Stimulated activated CD8-positive, alpha-beta memory T cell treated with anti-CD3 and anti-CD28 coated beads, Interleukin-15, amount 100 ng/mL, for 48 hours (primary cell): ENCODE measurements around the gene BAHD1.

Experiments used
- DNase-seq, 2 donors: peaks; one replicate each; pipeline ENCODE4 v3.0.0-alpha.2; 2020; ENCODE audit warnings: low read depth in 2 of 2

Gene BAHD1

GRCh38 chr15:40424483-40425115 lies 16.2 kb upstream of the BAHD1 start:
- DNase-seq, result no peak

GRCh38 chr15:40425681-40426080 lies 15.1 kb upstream of the BAHD1 start:
- no peak for DNase-seq

GRCh38 chr15:40427188-40427587 lies 13.6 kb upstream of the BAHD1 start:
- DNase-seq, result no peak

- no peak for DNase-seq
Observed at GRCh38 chr15:40428185-40428584, 12.6 kb upstream of the BAHD1 start.

- no peak for DNase-seq
Observed at GRCh38 chr15:40429068-40429710, 11.6 kb upstream of the BAHD1 start.

- no peak for DNase-seq
Observed at GRCh38 chr15:40430271-40430805, 10.4 kb upstream of the BAHD1 start.

GRCh38 chr15:40435023-40435709 lies 5.6 kb upstream of the BAHD1 start:
- no peak for DNase-seq

- no peak for DNase-seq
Observed at GRCh38 chr15:40435710-40436089, 5.1 kb upstream of the BAHD1 start.

- no peak for DNase-seq
Observed at GRCh38 chr15:40436116-40436891, 4.4 kb upstream of the BAHD1 start.

- no peak for DNase-seq
Observed at GRCh38 chr15:40436892-40437751, 3.6 kb upstream of the BAHD1 start.

- no peak for DNase-seq
Observed at GRCh38 chr15:40437752-40438687, 2.7 kb upstream of the BAHD1 start.

GRCh38 chr15:40438712-40439111 lies 2.0 kb upstream of the BAHD1 start:
- no peak for DNase-seq

- no peak for DNase-seq
Observed at GRCh38 chr15:40439461-40439959, 1.2 kb upstream of the BAHD1 start.

- no peak for DNase-seq
Observed at GRCh38 chr15:40439960-40440742, 602 bp upstream of the BAHD1 start.

GRCh38 chr15:40441565-40442531 lies 1.1 kb downstream of the BAHD1 start:
- DNase-seq, result no peak

- DNase-seq, result no peak
Observed at GRCh38 chr15:40443255-40443654, 2.5 kb downstream of the BAHD1 start.

- no peak for DNase-seq
Observed at GRCh38 chr15:40443846-40444245, 3.1 kb downstream of the BAHD1 start.

- DNase-seq, result no peak
Observed at GRCh38 chr15:40444736-40445135, 4.0 kb downstream of the BAHD1 start.
